HG03280 (cell line): ENCODE data around the gene RFNG.

ENCODE experiments used
- ATAC-seq: cut with Tn5 transposase; IDR thresholded peaks from one replicate; pipeline ENCODE4 v1.9.1; 2021; ENCODE audit warnings: mild to moderate bottlenecking, moderate library complexity; ENCODE audit not compliant: unreplicated experiment

The RFNG gene

GRCh38 chr17:82016061-82016874 lies 35.3 kb downstream of the RFNG start:
- ATAC-seq = no peak

GRCh38 chr17:82015311-82015971 lies 36.2 kb downstream of the RFNG start:
- no peak for ATAC-seq

- no peak for ATAC-seq
These were observed 36.7 kb downstream of the RFNG start for GRCh38 chr17:82014971-82015310.

- no peak for ATAC-seq
These were observed 37.2 kb downstream of the RFNG start for GRCh38 chr17:82014432-82014831.

GRCh38 chr17:82013772-82014321 lies 37.8 kb downstream of the RFNG start:
- no peak for ATAC-seq

- no peak for ATAC-seq
These were observed 38.3 kb downstream of the RFNG start for GRCh38 chr17:82013341-82013740.

- ATAC-seq = no peak
These were observed 38.8 kb downstream of the RFNG start for GRCh38 chr17:82012640-82013295.

GRCh38 chr17:82012261-82012639 lies 39.4 kb downstream of the RFNG start:
- no peak for ATAC-seq

- no peak for ATAC-seq
These were observed 39.9 kb downstream of the RFNG start for GRCh38 chr17:82011617-82012187.

- ATAC-seq = no peak
These were observed 40.8 kb downstream of the RFNG start for GRCh38 chr17:82010575-82011525.

GRCh38 chr17:82009413-82009812 lies 42.2 kb downstream of the RFNG start:
- ATAC-seq = no peak

- ATAC-seq = no peak
These were observed 42.6 kb downstream of the RFNG start for GRCh38 chr17:82008941-82009405.

GRCh38 chr17:82008258-82008940 lies 43.2 kb downstream of the RFNG start:
- no peak for ATAC-seq

GRCh38 chr17:82007495-82008257 lies 43.9 kb downstream of the RFNG start:
- ATAC-seq = no peak

- ATAC-seq = no peak
These were observed 44.5 kb downstream of the RFNG start for GRCh38 chr17:82007228-82007494.

- no peak for ATAC-seq
These were observed 45.0 kb downstream of the RFNG start for GRCh38 chr17:82006468-82007227.

GRCh38 chr17:82005701-82006348 lies 45.8 kb downstream of the RFNG start:
- ATAC-seq = no peak
